Kidney glomerular epithelial cell (primary cell): ENCODE data around the gene CCR7.
A peak's percentile ranks its signal among the peaks of the same experiment; 100 is the strongest.
"Not testable (repeated sequence)": the region's sequence is repeated elsewhere in the genome, so short reads cannot be mapped to it uniquely, and the experiment has no call there.

Source experiments
- DNase-seq: peaks from one replicate; lab custom pipeline; 2025; lab: John Stamatoyannopoulos, UW

Gene CCR7

DNA sequence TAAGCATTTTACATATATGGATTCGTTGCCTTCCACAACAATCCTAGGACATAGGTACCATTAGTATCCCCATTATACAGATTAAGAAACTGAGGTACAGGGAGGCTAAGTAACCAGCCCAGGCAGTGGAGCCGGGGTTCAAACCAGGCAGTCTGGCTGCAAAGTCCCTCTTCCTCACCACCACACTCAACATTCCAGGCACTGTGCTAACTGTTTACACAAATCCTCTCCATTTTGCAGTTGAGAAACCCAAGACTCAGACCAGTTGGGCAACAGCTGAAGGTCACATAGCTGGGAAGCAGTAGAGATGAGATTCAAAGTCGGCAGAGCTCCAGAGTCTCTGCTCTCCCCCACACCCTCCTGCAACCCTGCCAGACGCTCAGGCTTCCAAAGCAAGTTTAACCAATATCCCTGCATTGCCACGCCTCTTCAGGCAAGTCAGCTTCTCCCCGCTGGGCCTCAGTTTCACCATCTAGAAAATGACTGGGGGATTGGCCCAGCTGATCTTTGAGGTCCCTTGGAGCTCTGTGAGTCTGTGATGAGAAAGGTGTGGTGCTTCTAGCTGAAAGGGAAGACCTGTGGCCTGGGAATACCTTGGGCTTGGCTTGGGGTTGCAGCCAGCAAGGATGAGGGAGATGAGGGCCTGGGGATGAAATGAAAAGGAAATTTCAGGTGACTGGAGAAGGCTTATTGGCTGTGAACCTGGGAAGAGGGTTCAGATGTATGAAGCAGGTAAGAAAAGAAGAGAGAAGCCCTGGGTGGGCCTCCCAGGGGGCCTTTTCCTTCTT is 14.0 kb downstream of the CCR7 start:
- DNase-seq = peak; percentile 97

DNA sequence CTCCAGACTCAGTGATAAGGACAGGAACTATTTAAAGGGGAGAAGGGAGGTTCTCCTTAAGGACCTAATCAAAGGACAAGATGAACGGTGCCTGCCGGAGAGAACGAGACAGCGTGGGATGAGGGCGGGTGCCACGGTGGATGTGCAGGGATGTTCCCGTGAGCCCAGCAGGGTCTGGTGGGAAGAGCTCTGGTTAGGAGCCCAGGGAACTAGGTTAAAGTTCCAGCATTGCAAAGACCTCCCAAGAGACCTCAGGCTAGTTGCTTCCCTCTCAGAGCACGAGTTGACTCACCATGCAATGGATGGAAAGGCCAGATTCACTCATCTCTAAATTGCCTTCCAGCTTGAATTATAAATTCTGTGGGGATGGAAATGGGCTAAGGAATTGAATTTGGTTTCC is 14.7 kb downstream of the CCR7 start:
- DNase-seq = peak; percentile 27

DNA sequence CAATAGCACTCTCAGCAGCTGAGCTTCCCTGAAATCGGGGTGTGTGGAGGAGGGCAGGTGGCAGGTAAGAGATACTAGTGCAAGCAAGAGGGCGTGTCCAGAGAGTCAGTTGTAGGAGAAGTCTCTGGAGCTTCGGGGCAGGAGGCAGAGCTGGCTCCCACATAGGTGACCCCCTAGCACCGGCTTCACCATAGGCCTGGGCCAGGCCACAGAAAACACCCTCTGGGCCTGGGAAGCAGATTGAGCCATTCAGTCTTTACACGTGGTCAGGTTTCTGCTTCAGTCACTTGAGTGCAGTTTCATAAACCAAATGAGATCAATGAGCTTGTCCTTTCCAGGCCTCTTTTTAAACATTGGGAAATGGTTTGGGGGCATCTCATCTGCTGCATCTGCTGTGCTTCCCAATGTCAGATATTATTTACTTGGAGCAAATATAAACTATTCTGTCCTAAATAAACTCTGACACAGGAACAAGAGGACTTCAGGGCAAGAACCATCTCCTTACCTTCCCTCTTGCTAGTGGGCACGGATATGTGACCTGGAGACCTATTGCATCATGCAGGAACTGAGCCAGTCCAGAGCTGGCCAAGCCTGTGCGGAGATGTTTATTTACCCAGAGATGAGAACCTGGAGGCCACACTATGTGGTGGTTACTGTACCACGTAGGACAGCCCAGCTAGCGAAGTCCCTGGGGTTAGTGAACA is 16.1 kb downstream of the CCR7 start:
- DNase-seq = peak; percentile 48

DNA sequence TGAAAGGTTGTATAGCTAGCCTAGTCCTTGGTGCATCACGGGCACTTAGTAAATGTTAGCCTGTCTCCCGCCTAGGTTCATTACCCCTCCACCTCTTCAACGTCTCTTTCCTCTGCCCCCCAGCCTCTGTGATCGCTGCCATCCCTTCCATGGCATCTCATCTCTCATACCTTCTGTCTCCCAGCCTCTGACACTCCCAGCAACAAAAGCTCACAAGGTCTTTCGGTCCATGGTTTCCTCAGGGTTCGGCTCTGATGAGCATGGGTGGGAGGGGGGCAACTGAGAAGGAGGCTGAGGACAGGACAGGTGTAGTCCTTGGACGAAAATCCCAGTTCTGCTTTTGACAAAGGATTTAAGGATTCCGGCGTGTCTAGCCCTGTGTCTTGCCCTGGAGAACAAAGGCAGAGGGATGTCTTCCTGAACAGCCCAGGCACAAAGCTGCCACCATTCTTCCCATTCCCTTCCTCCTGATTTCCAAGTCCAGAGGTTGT is 16.7 kb downstream of the CCR7 start:
- no peak for DNase-seq

DNA sequence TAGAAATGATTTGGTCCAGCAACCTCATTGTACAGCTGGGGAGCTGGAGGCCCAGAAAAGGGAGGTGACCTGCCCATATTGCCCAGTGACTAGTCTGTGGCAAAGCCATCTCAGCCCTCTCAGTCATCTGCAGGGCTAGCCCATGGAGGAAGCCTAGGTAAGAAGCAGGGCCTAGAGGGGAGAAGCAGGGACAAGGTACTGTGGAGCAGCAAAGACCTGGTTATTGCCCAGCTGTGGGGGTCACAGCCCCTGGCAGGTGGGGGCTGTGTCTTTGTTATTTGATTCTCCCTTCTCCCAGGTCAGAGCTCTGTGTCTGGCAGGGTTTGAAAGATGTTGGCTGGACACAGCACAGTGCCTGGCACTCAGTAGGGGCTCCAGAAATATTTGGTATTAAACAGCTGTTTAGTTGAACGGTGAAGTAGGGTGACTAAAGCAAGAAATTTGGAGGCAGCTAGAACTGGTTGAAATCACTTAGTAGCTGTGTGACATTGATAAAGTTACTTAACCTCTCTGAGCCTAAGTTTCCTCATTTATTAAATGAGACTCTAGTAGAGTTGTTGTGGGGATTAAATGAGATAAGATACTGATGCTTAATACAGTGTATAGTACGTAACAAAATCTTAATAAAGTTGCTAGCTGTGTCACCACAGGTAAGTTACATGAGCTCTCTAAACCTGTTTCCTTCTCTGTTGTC is 17.3 kb downstream of the CCR7 start:
- DNase-seq = no peak

DNA sequence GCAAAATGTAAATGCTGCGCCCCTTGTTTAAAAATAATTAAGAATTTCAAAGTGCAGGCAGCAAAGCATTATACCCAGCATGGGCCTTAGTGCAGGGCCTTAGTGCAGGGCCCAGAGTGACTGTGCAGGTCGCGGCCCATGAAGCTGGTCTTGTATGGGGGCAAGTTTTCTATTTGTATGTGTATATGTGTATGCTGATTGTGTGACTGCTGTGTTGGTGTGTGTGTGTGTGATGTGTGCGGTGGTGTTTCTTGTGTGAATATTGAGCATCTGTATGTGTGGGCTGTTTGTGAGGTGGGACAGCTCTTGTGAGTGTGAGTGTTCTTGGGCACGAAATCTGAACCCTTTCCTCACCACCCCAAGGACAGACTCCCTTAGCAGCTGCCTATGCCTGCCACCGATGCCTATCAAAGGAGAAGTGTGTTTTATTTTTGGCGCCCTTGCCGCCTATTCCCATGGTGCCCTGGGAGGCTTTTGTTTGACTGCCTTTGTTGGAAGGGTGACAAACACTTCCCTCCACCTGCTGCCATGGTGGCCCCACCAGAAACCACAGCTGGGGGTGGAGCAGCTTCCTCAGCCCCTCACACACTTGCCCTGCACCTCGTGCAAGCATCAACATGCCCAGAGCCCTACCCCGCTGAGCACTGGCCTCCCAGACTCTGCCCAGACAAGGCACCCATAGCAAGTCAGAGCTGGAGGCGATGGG is 18.0 kb downstream of the CCR7 start:
- DNase-seq = no peak

DNA sequence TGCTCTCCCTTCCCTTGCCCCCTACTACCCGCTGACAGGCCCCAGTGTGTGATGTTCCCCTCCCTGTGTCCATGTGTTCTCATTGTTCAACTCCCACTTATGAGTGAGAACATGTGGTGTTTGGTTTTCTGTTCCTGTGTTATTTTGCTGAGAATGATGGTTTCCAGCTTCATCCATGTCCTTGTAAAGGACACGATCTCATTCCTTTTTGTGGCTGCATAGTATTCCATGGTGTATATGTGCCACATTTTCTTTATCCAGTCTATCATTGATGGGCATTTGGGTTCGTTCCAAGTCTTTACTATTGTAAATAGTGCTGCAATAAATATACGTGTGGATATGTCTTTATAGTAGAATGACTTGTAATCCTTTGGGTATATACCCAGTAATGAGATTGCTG is 18.8 kb downstream of the CCR7 start:
- DNase-seq = not testable (repeated sequence)

DNA sequence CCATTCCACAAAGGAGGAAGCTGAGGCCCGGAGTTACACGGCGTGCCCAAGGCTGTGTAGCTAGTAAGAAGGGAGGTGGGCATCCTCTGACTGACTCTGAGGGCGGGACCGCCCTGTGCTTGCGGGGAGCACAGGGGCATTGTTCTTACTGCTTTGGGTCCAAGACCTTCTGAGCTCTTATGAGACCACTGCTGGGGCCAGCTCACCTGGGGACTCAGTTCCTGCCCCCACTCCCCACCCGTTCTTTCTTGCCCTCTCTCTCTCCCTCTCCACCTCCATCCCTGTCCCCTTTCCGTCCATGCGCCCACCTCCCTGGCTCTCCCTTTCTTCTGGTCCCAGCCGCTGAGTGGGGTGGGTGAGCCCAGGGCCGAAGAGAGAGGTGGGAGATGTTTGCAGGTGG is 19.6 kb downstream of the CCR7 start:
- no peak for DNase-seq

DNA sequence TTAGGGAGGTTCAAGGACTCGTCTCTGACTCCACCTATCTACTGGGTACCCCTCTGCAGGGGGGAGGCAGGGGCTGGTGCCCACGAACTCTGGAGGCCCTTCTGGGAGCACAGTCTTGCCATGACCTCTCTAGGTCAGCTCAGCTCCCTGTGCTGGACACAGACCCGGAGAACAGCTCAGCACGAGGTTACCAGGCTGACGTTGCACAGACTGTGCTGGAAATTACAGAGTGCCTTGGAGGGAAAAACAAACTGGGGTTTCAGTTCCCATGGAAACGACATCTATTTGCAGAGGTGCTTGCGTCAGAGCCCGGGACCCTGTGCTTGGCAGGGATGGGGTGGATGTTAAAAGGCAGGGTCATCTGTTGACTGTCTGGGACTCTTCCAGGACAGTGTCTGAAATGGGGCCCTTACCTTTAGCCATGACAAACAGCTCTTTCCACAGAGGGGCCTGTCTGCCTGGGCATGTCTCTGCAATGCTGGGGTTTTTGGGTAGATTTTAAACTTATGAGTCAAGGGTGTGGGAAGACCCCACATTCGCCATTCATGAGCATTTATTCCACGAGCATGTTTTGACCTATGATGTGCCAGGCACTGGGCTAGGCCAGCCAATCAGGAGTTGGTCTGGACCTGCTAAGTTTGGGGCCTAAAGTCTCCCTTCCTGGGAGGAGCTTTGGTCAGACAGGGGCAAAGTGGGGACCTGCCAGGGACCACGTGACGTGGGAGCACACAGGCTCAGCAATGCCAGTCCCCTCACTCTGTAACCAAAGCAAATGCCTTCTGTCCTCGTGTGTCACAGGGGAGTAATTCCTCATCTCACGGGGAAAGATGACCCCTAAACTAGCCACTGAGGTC is 22.5 kb downstream of the CCR7 start:
- peak; percentile 31 for DNase-seq

DNA sequence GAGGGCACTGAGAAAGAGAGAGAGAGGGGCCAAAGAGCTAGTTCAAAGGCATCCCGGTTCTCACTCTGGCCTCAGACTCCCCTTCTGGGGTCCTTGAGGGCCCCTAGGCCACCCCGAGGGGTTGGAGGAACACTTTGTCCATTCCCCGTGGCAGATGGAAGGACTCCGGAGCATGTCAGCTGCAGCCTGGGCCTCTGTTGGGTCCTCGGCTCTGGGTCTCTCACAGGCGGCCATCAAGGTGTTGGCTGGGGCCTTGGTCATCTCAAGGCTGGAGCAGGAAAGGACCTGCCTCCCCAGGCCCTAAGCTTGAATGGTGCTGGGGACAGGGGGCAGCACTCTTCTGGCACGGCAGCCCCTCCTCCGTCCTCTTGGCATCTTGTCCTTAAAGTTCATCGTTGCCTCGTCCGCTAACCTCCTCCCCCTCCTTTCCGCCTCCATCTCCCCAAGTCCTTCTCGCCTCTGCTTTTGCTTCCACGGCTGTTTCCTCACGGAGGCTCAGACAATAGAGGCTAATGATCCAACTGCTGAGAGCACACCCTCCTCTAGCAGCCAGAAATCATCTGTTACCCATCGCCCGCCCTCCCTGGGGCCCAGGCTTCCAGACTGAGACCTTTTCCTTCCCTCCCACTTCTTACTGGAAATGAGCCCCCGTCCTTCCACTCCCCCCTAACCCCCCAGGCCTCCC is 23.3 kb downstream of the CCR7 start:
- DNase-seq = no peak

DNA sequence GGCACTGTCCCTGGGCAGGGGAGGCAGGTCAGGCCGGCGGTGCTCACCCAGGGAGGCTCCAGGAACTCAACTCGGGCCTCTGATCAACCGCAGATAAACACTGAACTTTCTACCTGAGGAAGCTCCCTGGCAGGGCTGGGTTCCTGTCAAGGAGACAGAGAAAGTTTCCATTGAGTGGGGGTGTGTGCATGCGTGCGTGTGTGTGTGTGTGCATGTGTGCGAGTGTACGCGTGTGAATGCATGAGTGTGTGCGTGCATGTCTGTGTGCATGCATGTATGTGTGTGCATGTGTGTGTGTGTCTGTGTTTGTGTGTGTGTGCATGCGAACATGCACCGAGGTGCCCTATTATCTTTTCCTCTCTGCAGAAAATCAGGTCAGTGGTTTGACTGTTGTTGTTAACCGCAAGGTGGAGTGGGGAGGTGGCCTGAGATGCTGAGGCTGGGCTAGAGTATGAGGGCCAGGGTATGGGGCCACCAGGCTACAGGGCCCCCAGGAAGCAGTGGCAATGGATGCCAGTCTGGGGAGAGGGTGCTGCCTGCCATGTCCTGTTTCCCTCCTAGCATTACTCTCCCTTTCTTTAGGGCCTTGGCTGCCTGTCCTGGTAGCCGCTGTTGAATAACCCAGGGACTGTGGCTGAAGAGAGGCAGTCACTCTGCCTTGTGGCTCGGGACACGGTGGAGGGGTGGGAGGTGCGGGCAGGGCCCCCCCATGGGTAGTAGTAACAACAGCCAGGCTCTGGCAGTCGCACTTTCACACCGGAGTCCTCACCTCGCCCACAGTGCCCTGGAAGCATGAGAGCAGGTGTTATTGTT is 24.0 kb downstream of the CCR7 start:
- DNase-seq = no peak

DNA sequence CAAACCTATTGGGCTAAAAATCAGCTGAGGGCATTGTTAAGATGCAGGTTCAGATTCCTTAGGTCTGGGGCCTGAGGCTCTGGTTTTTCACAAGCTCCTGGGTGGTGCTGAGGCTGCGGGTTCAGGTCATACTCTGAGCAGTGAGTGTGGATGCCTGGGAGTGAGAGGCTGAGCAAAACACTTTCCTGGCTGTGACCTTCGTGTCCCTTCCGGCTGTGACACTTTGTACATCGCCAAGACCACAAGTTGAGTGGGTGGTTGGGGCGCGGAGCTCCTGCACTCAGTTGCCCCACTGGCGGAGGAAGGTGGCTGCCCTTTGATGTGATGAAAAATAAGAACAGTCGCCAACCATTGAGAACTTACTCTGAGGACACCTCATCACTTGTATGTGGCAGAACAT is 24.8 kb downstream of the CCR7 start:
- no peak for DNase-seq

DNA sequence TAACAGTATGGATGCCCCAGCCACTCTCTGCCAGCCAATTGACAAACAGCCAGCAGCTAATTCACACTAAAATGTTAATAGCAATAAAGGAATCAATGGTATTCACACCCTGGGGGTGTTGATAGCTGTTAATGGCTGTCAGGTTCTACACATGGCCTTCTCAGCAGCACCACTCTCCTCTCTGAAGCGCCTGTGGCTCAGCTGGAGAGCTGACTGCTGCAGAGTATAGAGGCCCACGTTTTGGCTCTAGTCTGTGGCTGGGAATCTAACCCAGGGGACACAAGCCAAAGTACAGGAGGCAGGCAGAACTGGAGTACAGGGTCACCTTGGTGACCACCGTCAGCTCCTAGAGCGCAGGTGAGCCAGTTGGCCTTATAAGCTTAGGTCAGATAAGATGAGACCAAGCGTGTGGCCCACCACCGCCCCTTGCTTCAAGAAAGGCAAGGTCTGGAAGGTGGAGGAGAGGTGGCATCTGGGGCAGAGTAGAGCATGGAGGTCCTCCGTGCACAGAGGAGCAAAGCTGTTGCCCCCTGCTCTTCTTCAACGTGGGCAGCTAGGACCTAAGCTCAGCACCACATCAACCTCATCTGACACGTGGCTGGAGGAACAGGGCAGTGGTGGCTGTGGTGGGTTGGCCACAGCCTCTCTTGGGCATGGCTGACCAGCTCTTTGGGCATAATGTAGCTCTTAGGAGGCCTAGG is 25.4 kb downstream of the CCR7 start:
- DNase-seq = no peak

DNA sequence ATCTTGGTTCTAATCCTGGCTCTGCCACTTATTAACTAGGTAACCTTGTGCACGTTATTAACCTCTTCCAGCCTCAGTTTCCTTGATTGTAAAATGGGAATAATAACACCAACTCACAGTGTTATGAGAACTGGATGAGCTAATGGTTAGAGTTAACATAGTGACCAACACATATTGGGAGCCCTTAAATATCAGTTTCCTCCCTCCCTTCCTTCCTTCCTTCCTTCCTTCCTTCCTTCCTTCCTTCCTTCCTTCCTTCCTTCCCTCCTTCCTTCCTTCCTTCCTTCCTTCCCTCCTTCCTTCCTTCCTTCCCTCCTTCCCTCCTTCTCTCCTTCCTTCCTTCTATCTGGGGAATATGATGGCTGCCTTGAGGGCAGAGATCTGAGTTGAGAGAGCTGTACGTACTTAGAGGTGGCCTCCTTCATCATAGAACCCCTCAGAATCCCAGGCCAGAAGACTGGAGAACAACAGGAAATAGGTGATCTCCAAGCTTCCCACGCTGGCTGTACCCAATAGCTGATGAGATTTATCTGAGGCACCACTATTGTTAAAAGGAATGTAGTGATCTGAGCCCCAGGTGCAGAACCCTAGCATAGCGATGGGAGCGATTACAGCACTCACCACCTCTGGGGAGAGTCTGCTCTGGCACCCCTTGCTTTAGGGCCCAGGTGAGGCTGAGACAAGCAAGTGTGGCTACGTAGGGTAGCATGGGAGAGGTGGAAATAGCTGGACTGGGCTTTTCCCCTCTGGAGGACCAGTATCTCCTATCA is 26.2 kb downstream of the CCR7 start:
- no peak for DNase-seq

DNA sequence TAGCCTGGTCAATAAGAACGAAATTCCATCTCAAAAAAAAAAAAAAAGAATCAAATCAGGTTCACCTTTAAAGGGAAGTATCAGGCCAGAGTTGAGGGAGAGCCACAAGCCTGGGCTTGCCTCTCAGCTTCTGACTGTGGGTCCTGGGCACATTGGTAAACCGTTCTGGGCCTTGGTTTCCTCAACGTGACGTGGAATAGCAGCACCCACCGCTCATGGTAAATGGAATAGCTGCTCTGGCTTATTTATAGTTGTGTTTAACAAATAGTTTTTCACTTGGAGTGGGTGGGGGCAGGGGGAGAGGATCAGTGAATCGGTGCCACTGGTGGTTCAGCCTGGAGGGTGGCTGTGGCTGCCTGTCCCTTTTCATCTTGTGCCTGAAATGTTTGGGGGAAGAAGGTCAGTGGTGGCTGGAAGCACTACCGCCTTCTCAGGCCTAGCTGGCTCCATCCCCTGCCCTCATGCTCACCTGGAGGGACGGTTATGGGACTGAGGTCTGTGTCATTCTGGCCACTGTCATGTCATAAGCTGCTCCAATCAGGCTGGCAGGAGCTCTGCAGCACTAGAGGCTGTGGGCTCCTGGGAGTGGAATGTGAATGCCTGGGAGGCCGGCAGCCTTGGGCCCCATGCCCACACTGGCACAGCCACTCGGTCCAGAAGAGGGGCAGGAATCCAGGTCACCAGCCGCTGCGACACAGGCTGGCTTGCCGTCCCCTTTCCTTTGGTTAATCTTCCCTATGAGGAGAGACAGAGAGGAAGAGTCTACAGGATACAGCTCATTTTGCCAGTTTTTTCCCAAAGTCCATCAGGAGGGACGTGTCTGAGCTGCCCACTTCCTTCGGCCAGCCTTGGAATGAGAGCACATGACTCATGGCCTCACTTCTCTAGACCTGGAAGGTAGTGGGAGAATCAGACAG is 27.0 kb downstream of the CCR7 start:
- peak; percentile 47 for DNase-seq

DNA sequence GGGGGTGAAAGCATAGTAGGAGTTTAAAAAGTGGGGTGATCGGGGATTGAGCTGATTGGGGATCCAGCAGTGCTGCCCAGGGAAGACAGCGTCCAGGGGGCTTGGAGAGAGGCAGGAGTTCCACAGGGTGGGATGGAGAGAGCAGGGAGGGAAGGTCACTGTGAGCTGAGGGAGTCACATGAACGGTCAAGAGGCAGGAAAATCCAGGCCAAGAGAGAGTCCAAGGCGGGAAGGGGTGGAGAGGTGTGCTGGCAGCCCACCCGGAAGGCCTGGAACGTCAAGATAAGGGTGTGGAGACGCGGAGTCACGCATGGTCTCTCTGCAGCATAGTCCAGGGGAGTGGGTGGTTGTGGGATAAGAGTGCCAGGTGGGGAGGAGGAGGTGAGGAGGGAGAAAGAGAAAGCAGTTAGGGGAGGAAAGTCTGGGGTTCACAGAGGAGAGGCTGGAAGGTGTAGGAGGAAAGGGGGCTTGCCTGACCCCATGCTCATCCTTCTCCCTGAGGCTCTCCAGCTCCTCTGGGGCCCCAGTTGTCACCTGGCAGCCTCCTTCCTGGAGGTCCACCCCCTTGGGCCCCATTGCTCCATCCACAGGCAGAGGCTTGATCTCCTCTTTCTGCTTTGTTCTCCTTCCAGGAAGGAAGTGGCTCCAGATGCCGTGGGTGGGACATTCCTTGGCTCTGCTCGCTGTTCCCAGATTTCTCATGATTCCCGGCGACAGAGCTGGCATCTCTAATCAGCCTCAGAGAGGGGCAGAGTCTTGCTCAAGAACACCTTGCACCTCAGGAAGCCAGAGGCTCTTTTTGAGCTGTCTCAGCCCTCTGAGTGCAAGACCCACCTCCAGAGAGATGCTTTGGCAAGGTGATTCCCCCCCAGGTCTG is 28.7 kb downstream of the CCR7 start:
- DNase-seq = no peak
